GM12878 (cell line): ENCODE measurements around the gene GPATCH3. TPM values are rescaled to one million over a fixed set of nuclear protein-coding genes. Genes with fewer than 3 reads are reported as not detected.

Experiments used
- ATAC-seq: fragments of 200-7000 bp; cut with Tn5 transposase; 3 replicates; pipeline ENCODE4 v1.9.1; 2020; ENCODE audit warnings: mild to moderate bottlenecking, moderate library complexity
- BruUV-seq: library from RNA; stranded (reverse); fragments of 400-500 nt; replicated peaks from 2 replicates; lab custom pipeline; 2021; lab: Mats Ljungman, UMichigan
- CTCF ChIA-PET: fragments of 300-600 bp; sonication (Branson Sonifier 250); formaldehyde crosslinking; extraction: SDS; loops from one replicate; lab custom pipeline; 2021; ENCODE audit warnings: inconsistent platforms; lab: Yijun Ruan, JAX
- POLR2A ChIA-PET: fragments of 350-600 bp; formaldehyde crosslinking; extraction: SDS; loops from one replicate; lab custom pipeline; 2021; ENCODE audit warnings: inconsistent platforms; lab: Charles Lee
- RAD21 ChIA-PET: fragments of 300-600 bp; sonication (Branson Sonifier 250); formaldehyde crosslinking; loops from one replicate; lab custom pipeline; 2023; ENCODE audit warnings: antibody characterized with exemption; ENCODE audit not compliant: unreplicated experiment; lab: Charles Lee
- SMC1A ChIA-PET: fragments of 300-600 bp; sonication (Branson Sonifier 250); formaldehyde crosslinking; loops from one replicate; lab custom pipeline; 2023; ENCODE audit not compliant: unreplicated experiment, uncharacterized antibody; lab: Charles Lee
- DNase-seq: peaks from one replicate; pipeline ENCODE4 v3.0.0-alpha.2; 2011; ENCODE audit warnings: low read depth, low spot score
- FAIRE-seq: peaks from 3 replicates; lab custom pipeline; 2011; peaks lifted over from hg19 to GRCh38; lab: Jason Lieb, UNC
- H2AFZ ChIP-seq: 2 replicates; pipeline ENCODE4 v1.6.0; 2011; ENCODE audit warnings: low read depth, low read length, control low read depth; ENCODE audit not compliant: control insufficient read depth
- H3K27ac ChIP-seq: 2 replicates; pipeline ENCODE4 v1.5.1; 2011; ENCODE audit warnings: control low read depth; ENCODE audit not compliant: control insufficient read depth, insufficient read depth
- H3K27me3 ChIP-seq, 2 experiments: replicated peaks in 1 of 2; 2 replicates each; pipeline versions ENCODE4 v1.6.0 to v1.6.1; 2011; ENCODE audit warnings: low read length in 1 of 2; ENCODE audit not compliant: control insufficient read depth in 2 of 2, insufficient read depth in 2 of 2
- H3K36me3 ChIP-seq, 2 experiments: 2 replicates each; pipeline ENCODE4 v1.5.1; 2011; ENCODE audit warnings: low read length in 1 of 2; ENCODE audit not compliant: control insufficient read depth in 2 of 2, insufficient read depth in 2 of 2
- H3K4me1 ChIP-seq: 2 replicates; pipeline ENCODE4 v1.6.1; 2011; ENCODE audit warnings: mild to moderate bottlenecking, low read length, moderate library complexity, mixed read lengths; ENCODE audit not compliant: control insufficient read depth, insufficient read depth
- H3K4me2 ChIP-seq: 2 replicates; pipeline ENCODE4 v1.6.0; 2011; ENCODE audit warnings: control low read depth; ENCODE audit not compliant: control insufficient read depth, insufficient read depth
- H3K4me3 ChIP-seq: fragments of 200-600 bp; sonication (generic); 2 replicates; pipeline ENCODE4 v1.5.1; 2016
- H3K79me2 ChIP-seq: 2 replicates; pipeline ENCODE4 v1.6.0; 2011; ENCODE audit warnings: low read length; ENCODE audit not compliant: control insufficient read depth, insufficient read depth
- H3K9ac ChIP-seq: 2 replicates; pipeline ENCODE4 v1.8.0; 2011; ENCODE audit warnings: low read length, control low read depth, mixed read lengths; ENCODE audit not compliant: control insufficient read depth, insufficient read depth
- H3K9me3 ChIP-seq: replicated peaks from 3 replicates; pipeline ENCODE4 v1.5.1; 2011; ENCODE audit warnings: mild to moderate bottlenecking, low read length; ENCODE audit not compliant: control insufficient read depth, insufficient read depth
- H4K20me1 ChIP-seq: 2 replicates; pipeline ENCODE4 v1.6.0; 2011; ENCODE audit not compliant: control insufficient read depth, insufficient read depth
- BHLHE40 ChIP-seq, 2 experiments: fragments of 450-650 bp in 1 of 2; IDR thresholded peaks; 2 replicates each; pipeline ENCODE4 v1.6.1; 2011 to 2017; ENCODE audit warnings: low read depth in 2 of 2, borderline replicate concordance in 1 of 2, improper control_type of control experiment in 1 of 2, low read length in 1 of 2, mild to moderate bottlenecking in 1 of 2
- IKZF2 ChIP-seq, 2 experiments: fragments of 450-650 bp; IDR thresholded peaks; 2 replicates each; pipeline ENCODE4 v1.6.1; 2017; ENCODE audit warnings: mild to moderate bottlenecking in 2 of 2, moderate library complexity in 2 of 2
- MEF2B ChIP-seq: fragments of 450-650 bp; IDR thresholded peaks from 2 replicates; pipeline ENCODE4 v1.6.1; 2018; ENCODE audit warnings: mild to moderate bottlenecking, moderate library complexity; ENCODE audit not compliant: partially characterized antibody, poor library complexity, severe bottlenecking
- POLR2AphosphoS5 ChIP-seq: IDR thresholded peaks from 2 replicates; pipeline ENCODE4 v1.6.1; 2011; ENCODE audit warnings: mild to moderate bottlenecking, low read length, inconsistent platforms
- RBBP5 ChIP-seq: fragments of 200-600 bp; sonication (generic); conservative IDR thresholded peaks from 2 replicates; pipeline ENCODE4 v1.6.1; 2016
- SMARCA5 ChIP-seq: fragments of 450-650 bp; IDR thresholded peaks from 2 replicates; pipeline ENCODE4 v1.6.1; 2017; ENCODE audit warnings: mild to moderate bottlenecking
- SMC3 ChIP-seq: IDR thresholded peaks from 2 replicates; pipeline ENCODE4 v1.6.1; 2011; ENCODE audit warnings: low read length, improper control_type of control experiment, borderline replicate concordance
- STAT3 ChIP-seq: IDR thresholded peaks from 2 replicates; pipeline ENCODE4 v1.6.1; 2011; ENCODE audit warnings: low read depth, low read length, improper control_type of control experiment
- SUZ12 ChIP-seq: fragments of 200-600 bp; sonication (generic); IDR thresholded peaks from one replicate; pipeline ENCODE4 v1.6.1; 2018; ENCODE audit warnings: antibody characterized with exemption, mild to moderate bottlenecking; ENCODE audit not compliant: unreplicated experiment
- WGBS: methylation state at CpG from one replicate; pipeline ENCODE4 v1.1.6; 2016; ENCODE audit warnings: low lambda C conversion rate; ENCODE audit not compliant: insufficient replicate concordance, insufficient coverage; ENCODE audit errors: missing lambda C conversion rate; 5-methylcytosine and 5-hydroxymethylcytosine counted together
- in situ Hi-C: fragments of 300-500 bp; cut with MboI; formaldehyde crosslinking; loops from 9 replicates; pipeline ENCODE4 v1.14.3; 2018; ENCODE audit warnings: mixed read lengths
- intact Hi-C: fragments of 100-400 bp; cut with micrococcal nuclease; formaldehyde crosslinking; loops from one replicate; pipeline ENCODE4 v1.14.2; 2022; ENCODE audit not compliant: unreplicated experiment
- polyA plus RNA-seq, 11 experiments: library from polyadenylated mRNA; depleted of rRNA in 4 of 11; unstranded in 6 of 11; stranded (reverse) in 5 of 11; fragments of >200 nt; fragmentation: Nextera tagmentation in 4 of 11; fragmentation: Illumina TruSeq in 1 of 11; extraction: Ambion mirVana in 4 of 11; extraction: Trizol in 1 of 11; gene quantifications; 1 replicate in 1 of 11; 2 replicates in 10 of 11; pipeline versions ENCODE4 v1.2.1 to v1.2.3, GENCODE V29; 2011 to 2016; ENCODE audit warnings: inconsistent platforms in 2 of 11, missing spikeins in 2 of 11, low read depth in 1 of 11
- total RNA-seq, 4 experiments: library from RNA; depleted of rRNA in 3 of 4; stranded (reverse); fragments of >200 nt in 3 of 4; fragmentation: Illumina TruSeq in 1 of 4; extraction: Trizol in 1 of 4; gene quantifications; 2 replicates each; pipeline versions ENCODE4 v1.2.1 to v1.2.3, GENCODE V29; 2013 to 2021

The GPATCH3 gene
- total and polyA plus RNA-seq, 10 of the 15 experiments (the other 5 are each of a cell fraction or from before 2014, with no cell fraction given) = 0.56 to 13.4 (median 8.7) TPM

DNA sequence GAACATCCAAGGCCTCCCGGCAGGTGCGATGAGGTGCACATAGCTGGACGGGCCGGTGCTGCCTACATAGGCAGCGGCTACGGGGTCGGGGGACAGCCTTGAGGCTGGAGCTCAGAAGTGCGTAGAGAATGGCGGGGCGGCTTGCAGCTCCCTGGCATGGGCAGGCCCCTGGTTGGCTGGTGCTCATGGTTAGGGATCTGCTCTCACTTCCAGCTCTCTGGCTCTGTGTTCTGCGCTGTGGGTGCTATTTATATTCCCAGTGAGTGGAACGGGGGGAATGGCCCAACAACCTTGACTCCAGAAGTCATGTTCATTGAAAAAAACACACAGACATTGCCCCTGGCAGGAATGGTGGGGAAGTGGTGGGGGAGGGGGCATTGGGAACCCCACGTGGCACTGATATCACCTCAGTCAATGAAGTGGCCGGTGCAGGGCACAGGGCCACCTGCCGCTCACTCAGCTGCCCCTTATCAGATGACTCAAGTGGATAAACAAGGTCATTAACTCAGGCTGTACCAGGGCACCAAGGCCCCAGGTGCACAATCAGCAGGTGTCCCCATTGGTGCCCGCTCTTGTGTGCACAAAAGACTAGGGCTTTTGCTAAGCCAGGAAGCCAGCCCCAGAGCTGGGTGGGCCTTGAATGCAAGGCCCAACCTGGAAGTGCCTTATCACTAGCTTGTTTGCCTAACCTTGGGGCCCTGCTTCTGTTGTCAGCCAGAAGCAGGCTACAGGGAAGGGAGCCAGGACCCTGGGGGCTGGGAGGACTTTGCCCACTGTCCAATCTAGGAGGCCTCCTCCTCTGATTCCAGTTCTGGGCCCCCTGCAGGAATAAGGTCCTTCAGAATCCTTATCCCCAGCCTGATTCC, 13.7 kb upstream of the GPATCH3 start, which contains the start of gene NR0B2:
NR0B2 (minus strand) TSS at position 222 of the 866 bp plus-strand sequence; CDS start at position 187, 35 bp downstream.
- 71% methylated on average over 16 of the region's 16 CpGs for WGBS
- Histone ChIP-seq H3K4me2 (no peak within 1 kb of the TSS), H3K9me3 (no peaks in the 10 kb centered on the region), H3K79me2 (no peaks in the 10 kb centered on the region), H3K9ac (no peak within 1 kb of the TSS), H3K36me3 (no peaks in the 10 kb centered on the region), H3K4me1 (no peaks in the 10 kb centered on the region), H4K20me1 (no peaks in the 10 kb centered on the region), H3K27me3 (no peaks in the 10 kb centered on the region; a peak in 1 of 4 replicates), H2AFZ (no peak within 1 kb of the TSS)
- CTCF ChIA-PET = no interaction called here
- RAD21 ChIA-PET = interaction anchor here (1.3 kb wide), 1 partner anchor 14 kb away, joined by 3 read pairs; the partner anchor contains the start of gene GPATCH3
- BruUV-seq = no TSS peak
- no peak for ATAC-seq
- SMC1A ChIA-PET = interaction anchor here (1.4 kb wide), 1 partner anchor 10 kb away, joined by 3 read pairs; no protein-coding TSS in a partner anchor
- in situ Hi-C loops (no loop called here), intact Hi-C loops (no loop called here)
- DNase-seq = no peak
- FAIRE-seq = no peak
- POLR2A ChIA-PET = no interaction called here
- TF ChIP-seq SMC3 (no peak), RBBP5 (no peak), STAT3 (no peak), SUZ12 (no peak), SMARCA5 (no peak), POLR2AphosphoS5 (no peak), BHLHE40 (IDR thresholded peaks at IDR 0.05; ENCODE audit: borderline replicate concordance in 1 of 2, low read depth in 2 of 2, low read length in 1 of 2) (no peak), IKZF2 (IDR thresholded peaks at IDR 0.05) (no peak), MEF2B (no peak)
- TF ChIP-seq, all 136 proteins: peak for 0
- no peak within 1 kb of the TSS for H3K27ac ChIP-seq
- H3K4me3 ChIP-seq = no peak within 1 kb of the TSS
